DOHH2 (cell line): ENCODE results near the gene VEGFB.

ENCODE experiments used
- CTCF ChIP-seq: fragments of 200-600 bp; sonication (generic); IDR thresholded peaks from one replicate; pipeline ENCODE4 v1.5.1; 2014; ENCODE audit warnings: antibody characterized with exemption, mild to moderate bottlenecking, low read depth, low read length; ENCODE audit not compliant: poor library complexity, severe bottlenecking
- EZH2phosphoT487 ChIP-seq: fragments of 200-600 bp; sonication (generic); IDR thresholded peaks from 2 replicates; pipeline ENCODE4 v1.6.1; 2017; ENCODE audit warnings: borderline replicate concordance, mild to moderate bottlenecking, antibody characterized with exemption, low read length, moderate library complexity, mixed read lengths

GRCh38 chr11:64254326-64254725 is 19.9 kb downstream of the VEGFB start:
- no peak for TF ChIP-seq CTCF
- no peak for TF ChIP-seq EZH2phosphoT487
